A549 (cell line): Measurements from ENCODE around the gene RASA3.

Source experiments
- BCL3 ChIP-seq: fragments of >200 bp; sonication (Bioruptor Twin); formaldehyde crosslinking; IDR thresholded peaks from 3 replicates; pipeline ENCODE4 v1.6.1; 2016
- CEBPB ChIP-seq, 2 experiments: fragments of >200 bp in 1 of 2; sonication (Bioruptor Twin) in 1 of 2; formaldehyde crosslinking in 1 of 2; IDR thresholded peaks; 2 replicates each; pipeline ENCODE4 v1.6.1; 2012 to 2016
- FOSB ChIP-seq: fragments of 250-450 bp; sonication (Bioruptor Pico); IDR thresholded peaks from 2 replicates; pipeline ENCODE4 v1.5.0; 2020; ENCODE audit warnings: mild to moderate bottlenecking, moderate library complexity
- JUN ChIP-seq, 2 experiments: fragments of >200 bp; sonication (Bioruptor Twin); formaldehyde crosslinking; IDR thresholded peaks; 2 replicates in 1 of 2; 3 replicates in 1 of 2; pipeline ENCODE4 v1.6.1; 2016 to 2017
- MAX ChIP-seq: IDR thresholded peaks from 2 replicates; pipeline ENCODE4 v1.6.1; 2012
- POLR2A ChIP-seq: IDR thresholded peaks from 2 replicates; pipeline ENCODE4 v1.6.1; 2012; ENCODE audit warnings: mild to moderate bottlenecking, low read length
- REST ChIP-seq: fragments of 200-600 bp; sonication (generic); IDR thresholded peaks from 2 replicates; pipeline ENCODE4 v1.6.1; 2016; ENCODE audit warnings: antibody characterized with exemption, mild to moderate bottlenecking, moderate library complexity
- RNF2 ChIP-seq: fragments of 200-600 bp; sonication (generic); IDR thresholded peaks from 2 replicates; pipeline ENCODE4 v1.6.1; 2016; ENCODE audit warnings: low read depth, mild to moderate bottlenecking, antibody characterized with exemption, moderate library complexity, borderline replicate concordance
- USF2 ChIP-seq: fragments of 450-650 bp; IDR thresholded peaks from 2 replicates; pipeline ENCODE4 v1.6.1; 2014; ENCODE audit warnings: antibody characterized with exemption
- ZNF302 ChIP-seq: fragments of 250-450 bp; sonication (Bioruptor Pico); IDR thresholded peaks from 2 replicates; pipeline ENCODE4 v1.9.0; 2021; ENCODE audit warnings: inconsistent platforms, mild to moderate bottlenecking, moderate library complexity
- TF ChIP-seq, protein P1 (sequence below): fragments of >200 bp; sonication (Bioruptor Twin); formaldehyde crosslinking; IDR thresholded peaks from 3 replicates; pipeline ENCODE4 v1.5.1; 2016
- TF ChIP-seq, protein P2 (sequence below): fragments of 150-350 bp; IDR thresholded peaks from 2 replicates; pipeline ENCODE4 v1.6.1; 2014; ENCODE audit warnings: low read depth, mild to moderate bottlenecking, low read length

DNA sequence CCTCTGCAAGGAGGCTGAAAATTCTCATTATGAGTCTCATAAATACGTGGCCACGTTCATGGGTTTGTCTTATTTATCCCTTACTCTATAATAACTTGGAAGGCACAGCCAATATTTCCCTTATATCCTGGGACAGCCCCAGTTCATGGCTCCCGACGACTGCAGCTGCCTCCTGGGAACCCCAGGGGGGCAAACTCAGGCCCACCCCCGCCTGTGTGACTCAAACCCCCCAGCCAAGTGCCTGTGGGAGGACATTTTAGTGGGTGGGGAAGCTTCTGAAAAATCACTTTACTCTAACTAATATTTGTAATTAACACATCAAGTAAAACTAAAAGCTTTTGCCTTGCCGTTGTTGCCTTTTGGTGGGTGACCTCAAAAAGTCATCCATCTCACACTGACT, 14.3 kb downstream of the RASA3 start:
- TF ChIP-seq RNF2 (no peak), FOSB (CRISPR knock-in tag) (no peak), CEBPB (IDR thresholded peaks at IDR 0.05) (no peak), ZNF302 (CRISPR knock-in tag) (no peak), POLR2A (no peak), JUN (IDR thresholded peaks at IDR 0.05) (no peak), REST (no peak), USF2 (no peak), BCL3 (no peak), MAX (no peak)
- TF ChIP-seq, protein P1, sequence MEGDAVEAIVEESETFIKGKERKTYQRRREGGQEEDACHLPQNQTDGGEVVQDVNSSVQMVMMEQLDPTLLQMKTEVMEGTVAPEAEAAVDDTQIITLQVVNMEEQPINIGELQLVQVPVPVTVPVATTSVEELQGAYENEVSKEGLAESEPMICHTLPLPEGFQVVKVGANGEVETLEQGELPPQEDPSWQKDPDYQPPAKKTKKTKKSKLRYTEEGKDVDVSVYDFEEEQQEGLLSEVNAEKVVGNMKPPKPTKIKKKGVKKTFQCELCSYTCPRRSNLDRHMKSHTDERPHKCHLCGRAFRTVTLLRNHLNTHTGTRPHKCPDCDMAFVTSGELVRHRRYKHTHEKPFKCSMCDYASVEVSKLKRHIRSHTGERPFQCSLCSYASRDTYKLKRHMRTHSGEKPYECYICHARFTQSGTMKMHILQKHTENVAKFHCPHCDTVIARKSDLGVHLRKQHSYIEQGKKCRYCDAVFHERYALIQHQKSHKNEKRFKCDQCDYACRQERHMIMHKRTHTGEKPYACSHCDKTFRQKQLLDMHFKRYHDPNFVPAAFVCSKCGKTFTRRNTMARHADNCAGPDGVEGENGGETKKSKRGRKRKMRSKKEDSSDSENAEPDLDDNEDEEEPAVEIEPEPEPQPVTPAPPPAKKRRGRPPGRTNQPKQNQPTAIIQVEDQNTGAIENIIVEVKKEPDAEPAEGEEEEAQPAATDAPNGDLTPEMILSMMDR: no peak
- TF ChIP-seq, protein P2, sequence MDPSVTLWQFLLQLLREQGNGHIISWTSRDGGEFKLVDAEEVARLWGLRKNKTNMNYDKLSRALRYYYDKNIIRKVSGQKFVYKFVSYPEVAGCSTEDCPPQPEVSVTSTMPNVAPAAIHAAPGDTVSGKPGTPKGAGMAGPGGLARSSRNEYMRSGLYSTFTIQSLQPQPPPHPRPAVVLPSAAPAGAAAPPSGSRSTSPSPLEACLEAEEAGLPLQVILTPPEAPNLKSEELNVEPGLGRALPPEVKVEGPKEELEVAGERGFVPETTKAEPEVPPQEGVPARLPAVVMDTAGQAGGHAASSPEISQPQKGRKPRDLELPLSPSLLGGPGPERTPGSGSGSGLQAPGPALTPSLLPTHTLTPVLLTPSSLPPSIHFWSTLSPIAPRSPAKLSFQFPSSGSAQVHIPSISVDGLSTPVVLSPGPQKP: no peak
